Erythroblast (primary cell): ENCODE data around the gene CLSTN2.

Source experiments
- GATA1 ChIP-seq: IDR thresholded peaks from 2 replicates; pipeline ENCODE4 v1.6.1; 2011; ENCODE audit warnings: low read depth, mild to moderate bottlenecking, control low read depth, low read length, moderate library complexity
- POLR2A ChIP-seq: IDR thresholded peaks from 2 replicates; pipeline ENCODE4 v1.6.1; 2011; ENCODE audit warnings: mild to moderate bottlenecking, low read length

- TF ChIP-seq POLR2A (no peak), GATA1 (no peak)
Measured at GRCh38 chr3:140553591-140553990, 618.6 kb downstream of the CLSTN2 start.
